ENCODE measurements around the gene TPSAB1. TPM values are rescaled to one million over a fixed set of nuclear protein-coding genes. Genes with fewer than 3 reads are reported as not detected.

Gene TPSAB1
- total and polyA plus RNA-seq, 12 donors: 0.11 to 4.8 (median 0.93) TPM; not detected in 3

DNA sequence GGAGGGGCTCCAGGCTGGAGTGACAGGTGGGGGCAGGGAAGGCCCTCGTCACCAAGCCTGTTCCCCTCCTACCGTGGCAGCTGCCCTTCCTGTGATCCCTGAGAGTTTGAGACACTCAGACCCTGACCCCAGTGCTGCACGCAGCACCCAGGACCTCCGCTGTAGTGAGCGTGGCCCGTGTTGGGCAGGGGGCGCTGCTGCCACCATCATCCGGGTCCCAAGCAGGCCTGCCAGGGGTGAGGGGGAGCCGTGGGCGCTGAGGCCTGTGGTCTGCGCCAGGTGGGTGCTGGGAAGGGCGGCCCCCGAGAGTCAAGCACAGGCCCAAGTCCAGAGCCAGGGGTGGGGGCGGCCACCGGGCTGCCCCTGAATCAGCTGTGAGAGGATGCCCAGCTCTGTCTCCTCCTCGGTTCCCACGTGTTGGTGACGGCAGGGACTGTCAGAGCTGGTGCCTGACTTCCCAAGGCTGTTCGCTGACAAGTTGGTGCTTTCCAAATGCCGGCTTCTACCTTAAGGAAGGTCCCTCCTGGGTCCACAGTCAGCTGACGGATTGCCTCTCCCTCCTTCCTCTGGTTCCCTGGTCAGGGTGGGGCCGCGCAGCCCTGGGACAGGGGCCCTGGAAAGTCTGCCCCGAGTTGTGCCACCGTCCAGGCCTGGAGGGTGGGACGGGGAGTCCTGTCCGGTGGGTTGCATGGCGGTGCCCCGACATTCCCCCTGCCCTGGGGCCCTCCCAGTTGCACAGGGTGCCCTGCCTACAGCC, 46.5 kb upstream of the TPSAB1 start:
- 54 to 65% (median 58%) methylated on average over 10 to 29 of the region's 29 CpGs for WGBS, 4 donors
- DNase-seq: peak; percentile 68 to 89 (median 78)
- peak in 1 of 2 donors; percentile 11 for TF ChIP-seq POLR2A (IDR thresholded peaks at IDR 0.05)
- TF ChIP-seq, protein P1, sequence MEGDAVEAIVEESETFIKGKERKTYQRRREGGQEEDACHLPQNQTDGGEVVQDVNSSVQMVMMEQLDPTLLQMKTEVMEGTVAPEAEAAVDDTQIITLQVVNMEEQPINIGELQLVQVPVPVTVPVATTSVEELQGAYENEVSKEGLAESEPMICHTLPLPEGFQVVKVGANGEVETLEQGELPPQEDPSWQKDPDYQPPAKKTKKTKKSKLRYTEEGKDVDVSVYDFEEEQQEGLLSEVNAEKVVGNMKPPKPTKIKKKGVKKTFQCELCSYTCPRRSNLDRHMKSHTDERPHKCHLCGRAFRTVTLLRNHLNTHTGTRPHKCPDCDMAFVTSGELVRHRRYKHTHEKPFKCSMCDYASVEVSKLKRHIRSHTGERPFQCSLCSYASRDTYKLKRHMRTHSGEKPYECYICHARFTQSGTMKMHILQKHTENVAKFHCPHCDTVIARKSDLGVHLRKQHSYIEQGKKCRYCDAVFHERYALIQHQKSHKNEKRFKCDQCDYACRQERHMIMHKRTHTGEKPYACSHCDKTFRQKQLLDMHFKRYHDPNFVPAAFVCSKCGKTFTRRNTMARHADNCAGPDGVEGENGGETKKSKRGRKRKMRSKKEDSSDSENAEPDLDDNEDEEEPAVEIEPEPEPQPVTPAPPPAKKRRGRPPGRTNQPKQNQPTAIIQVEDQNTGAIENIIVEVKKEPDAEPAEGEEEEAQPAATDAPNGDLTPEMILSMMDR (IDR thresholded peaks at IDR 0.05): no peak
- H3K9me3 ChIP-seq (replicated peaks in 1 of 3): no peaks in the 10 kb centered on the region
- H3K4me1 ChIP-seq (replicated peaks in 1 of 2): peaks cover 0 to 12% of the 10 kb centered on the region in 2 donors
- H3K36me3 ChIP-seq (replicated peaks in 1 of 2): no peaks in the 10 kb centered on the region
- no peak overlapping the region for H3K4me3 ChIP-seq
- peak overlapping the region in 2 of 5 donors; percentile 67 to 70 for H3K27ac ChIP-seq
- intact Hi-C loops (cut with DNase I): loop anchor here in 1 of 2 donors (1.0 kb wide), 1 partner anchor 88 kb away; no protein-coding TSS in a partner anchor
- no peaks in the 10 kb centered on the region for H3K27me3 ChIP-seq

DNA sequence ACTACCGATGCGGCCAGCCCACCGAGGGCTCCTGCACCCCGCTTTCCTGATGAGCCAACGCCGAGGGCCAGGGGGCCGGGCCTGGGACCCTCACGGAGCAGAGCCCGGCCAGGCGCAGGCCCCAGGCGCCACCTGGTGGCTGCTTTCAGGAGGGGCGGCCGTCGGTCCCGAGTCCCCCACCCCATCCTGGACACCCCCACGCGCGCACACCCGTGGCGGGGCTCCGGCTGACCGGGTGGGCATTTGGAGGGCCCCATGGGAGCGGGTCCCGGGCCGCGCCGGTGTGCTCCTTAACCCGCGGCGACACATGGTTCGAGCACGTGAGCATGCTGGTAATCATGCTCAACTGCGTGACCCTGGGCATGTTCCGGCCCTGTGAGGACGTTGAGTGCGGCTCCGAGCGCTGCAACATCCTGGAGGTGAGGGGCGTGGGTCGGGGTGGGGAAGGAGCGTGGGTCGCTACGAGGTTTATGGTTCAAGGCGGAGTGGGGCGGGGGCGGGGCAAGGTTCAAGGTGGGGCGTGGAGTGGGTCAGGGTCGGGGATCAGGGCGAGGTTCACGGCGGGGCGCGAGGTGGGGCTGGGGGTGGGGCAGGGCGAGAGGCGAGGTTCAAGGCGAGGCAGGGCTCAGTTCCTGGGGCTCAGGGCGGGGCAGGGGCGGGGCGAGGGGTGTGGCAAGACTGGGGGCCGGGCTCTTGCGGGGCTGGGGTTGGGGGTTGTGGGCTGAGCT, 45.7 kb upstream of the TPSAB1 start:
- H3K27ac ChIP-seq: peak overlapping the region in 2 of 5 donors; percentile 67 to 70
- intact Hi-C loops (cut with DNase I): loop anchor here in 1 of 2 donors (1.0 kb wide), 1 partner anchor 89 kb away; no protein-coding TSS in a partner anchor
- peak; percentile 73 to 85 (median 84) for DNase-seq
- peak overlapping the region in 1 of 4 donors; percentile 22 for H3K4me3 ChIP-seq
- TF ChIP-seq, protein P1 (IDR thresholded peaks at IDR 0.05): peak; percentile 84 to 99 (median 94)
- TF ChIP-seq POLR2A (IDR thresholded peaks at IDR 0.05): no peak
- no peaks in the 10 kb centered on the region for H3K27me3 ChIP-seq
- H3K4me1 ChIP-seq (replicated peaks in 1 of 2): peaks cover 0 to 12% of the 10 kb centered on the region in 2 donors
- H3K9me3 ChIP-seq (replicated peaks in 1 of 3): no peaks in the 10 kb centered on the region
- WGBS, 4 donors: 14 to 46% (median 17%) methylated on average over 14 to 61 of the region's 61 CpGs
- no peaks in the 10 kb centered on the region for H3K36me3 ChIP-seq (replicated peaks in 1 of 2)

DNA sequence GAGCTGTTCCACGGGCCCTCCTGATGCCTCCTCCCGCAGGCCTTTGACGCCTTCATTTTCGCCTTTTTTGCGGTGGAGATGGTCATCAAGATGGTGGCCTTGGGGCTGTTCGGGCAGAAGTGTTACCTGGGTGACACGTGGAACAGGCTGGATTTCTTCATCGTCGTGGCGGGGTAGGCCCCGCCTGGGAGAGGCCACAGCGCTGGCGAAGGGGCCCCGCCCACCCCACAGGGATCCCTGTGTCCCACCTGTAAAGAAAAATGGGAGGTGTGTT, 45.2 kb upstream of the TPSAB1 start:
- peak overlapping the region in 1 of 5 donors; percentile 67 for H3K27ac ChIP-seq
- H3K27me3 ChIP-seq: no peaks in the 10 kb centered on the region
- peak in 2 of 7 donors; percentile 15 to 36 for DNase-seq
- no peak overlapping the region for H3K4me3 ChIP-seq
- TF ChIP-seq, protein P1 (IDR thresholded peaks at IDR 0.05): no peak
- TF ChIP-seq POLR2A (IDR thresholded peaks at IDR 0.05): no peak
- intact Hi-C loops (cut with DNase I): no loop called here
- no peaks in the 10 kb centered on the region for H3K36me3 ChIP-seq (replicated peaks in 1 of 2)
- peaks cover 0 to 12% of the 10 kb centered on the region in 2 donors for H3K4me1 ChIP-seq (replicated peaks in 1 of 2)
- no peaks in the 10 kb centered on the region for H3K9me3 ChIP-seq (replicated peaks in 1 of 3)
- 70 to 77% (median 74%) methylated on average over 6 to 14 of the region's 14 CpGs; no CpG with 5 or more reads in 1 of the 4 donors for WGBS, 4 donors

DNA sequence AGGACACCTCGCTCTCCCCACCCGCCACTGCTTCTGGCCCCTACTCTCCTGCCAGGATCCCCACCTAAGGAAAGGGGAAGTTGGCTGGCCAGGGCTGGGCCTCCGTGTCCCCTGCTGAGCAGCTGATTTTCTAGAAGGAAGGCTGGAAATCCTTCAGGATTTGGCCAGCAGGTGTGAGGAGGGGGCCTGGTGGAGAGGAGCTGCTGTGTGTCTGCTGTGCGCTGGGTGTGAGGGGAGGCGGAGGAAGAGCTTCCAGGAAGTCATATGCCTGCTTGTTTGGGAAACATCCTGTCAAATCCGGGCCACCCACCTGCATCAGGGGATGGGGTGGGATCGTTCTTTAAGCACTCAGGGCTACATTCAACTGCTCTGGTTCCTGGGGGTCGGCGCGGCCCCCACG, 44.0 kb upstream of the TPSAB1 start:
- H3K4me3 ChIP-seq: no peak overlapping the region
- TF ChIP-seq, protein P1 (IDR thresholded peaks at IDR 0.05): no peak
- no peak for TF ChIP-seq POLR2A (IDR thresholded peaks at IDR 0.05)
- no peaks in the 10 kb centered on the region for H3K9me3 ChIP-seq (replicated peaks in 1 of 3)
- WGBS, 4 donors: 75 to 81% (median 79%) methylated on average over 3 to 11 of the region's 11 CpGs
- peaks cover 0 to 12% of the 10 kb centered on the region in 2 donors for H3K4me1 ChIP-seq (replicated peaks in 1 of 2)
- no peak overlapping the region for H3K27ac ChIP-seq
- H3K36me3 ChIP-seq (replicated peaks in 1 of 2): no peaks in the 10 kb centered on the region
- no peaks in the 10 kb centered on the region for H3K27me3 ChIP-seq
- intact Hi-C loops (cut with DNase I): no loop called here
- DNase-seq: no peak
